Stimulated activated CD8-positive, alpha-beta memory T cell treated with anti-CD3 and anti-CD28 coated beads, Interleukin-4, amount 100 ng/mL, for 4 hours (primary cell): Measurements from ENCODE around the gene FOXO3.
"Not testable (repeated sequence)": the region's sequence is repeated elsewhere in the genome, so short reads cannot be mapped to it uniquely, and the experiment has no call there.

Source experiments
- DNase-seq, 2 donors: peaks; one replicate each; pipeline ENCODE4 v3.0.0-alpha.2; 2020; ENCODE audit warnings: low read depth in 2 of 2, low spot score in 1 of 2

Gene FOXO3

GRCh38 chr6:108560463-108561308, at the start of gene FOXO3:
Gene FOXO3 (plus strand): TSS chr6:108560917. CDS start chr6:108561209, 292 bp downstream.
- peak; percentile 18 to 50 for DNase-seq

- DNase-seq = no peak
Observed at GRCh38 chr6:108518714-108519576, 41.8 kb upstream of the FOXO3 start.

- no peak for DNase-seq
Observed at GRCh38 chr6:108521616-108522107, 39.1 kb upstream of the FOXO3 start.

GRCh38 chr6:108523697-108524096, 37.0 kb upstream of the FOXO3 start:
- DNase-seq = no peak

GRCh38 chr6:108524528-108525248, 36.0 kb upstream of the FOXO3 start:
- no peak for DNase-seq

GRCh38 chr6:108526739-108527174, 34.0 kb upstream of the FOXO3 start:
- DNase-seq = no peak

- no peak for DNase-seq
Observed at GRCh38 chr6:108528878-108529277, 31.8 kb upstream of the FOXO3 start.

- no peak for DNase-seq
Observed at GRCh38 chr6:108531332-108531731, 29.4 kb upstream of the FOXO3 start.

- DNase-seq = no peak
Observed at GRCh38 chr6:108535114-108535742, 25.5 kb upstream of the FOXO3 start.

- not testable (repeated sequence) for DNase-seq
Observed at GRCh38 chr6:108535920-108536535, 24.7 kb upstream of the FOXO3 start.

- DNase-seq = peak; percentile 33 to 38
Observed at GRCh38 chr6:108541843-108542759, 18.6 kb upstream of the FOXO3 start.

GRCh38 chr6:108543175-108543940, 17.4 kb upstream of the FOXO3 start:
- no peak for DNase-seq

GRCh38 chr6:108544606-108545005, 16.1 kb upstream of the FOXO3 start:
- no peak for DNase-seq

GRCh38 chr6:108546079-108547049, 14.4 kb upstream of the FOXO3 start:
- no peak for DNase-seq

GRCh38 chr6:108549241-108549640, 11.5 kb upstream of the FOXO3 start:
- DNase-seq = no peak

GRCh38 chr6:108549741-108550140, 11.0 kb upstream of the FOXO3 start:
- no peak for DNase-seq

GRCh38 chr6:108550256-108550655, 10.5 kb upstream of the FOXO3 start:
- no peak for DNase-seq
